ENCODE measurements around the gene MTA2. TPM values are rescaled to one million over a fixed set of nuclear protein-coding genes. Genes with fewer than 3 reads are reported as not detected.

Gene MTA2
- total and polyA plus RNA-seq, 10 of the 15 experiments (the other 5 are each of a cell fraction or from before 2014, with no cell fraction given), result 6.7 to 201 (median 113) TPM

DNA sequence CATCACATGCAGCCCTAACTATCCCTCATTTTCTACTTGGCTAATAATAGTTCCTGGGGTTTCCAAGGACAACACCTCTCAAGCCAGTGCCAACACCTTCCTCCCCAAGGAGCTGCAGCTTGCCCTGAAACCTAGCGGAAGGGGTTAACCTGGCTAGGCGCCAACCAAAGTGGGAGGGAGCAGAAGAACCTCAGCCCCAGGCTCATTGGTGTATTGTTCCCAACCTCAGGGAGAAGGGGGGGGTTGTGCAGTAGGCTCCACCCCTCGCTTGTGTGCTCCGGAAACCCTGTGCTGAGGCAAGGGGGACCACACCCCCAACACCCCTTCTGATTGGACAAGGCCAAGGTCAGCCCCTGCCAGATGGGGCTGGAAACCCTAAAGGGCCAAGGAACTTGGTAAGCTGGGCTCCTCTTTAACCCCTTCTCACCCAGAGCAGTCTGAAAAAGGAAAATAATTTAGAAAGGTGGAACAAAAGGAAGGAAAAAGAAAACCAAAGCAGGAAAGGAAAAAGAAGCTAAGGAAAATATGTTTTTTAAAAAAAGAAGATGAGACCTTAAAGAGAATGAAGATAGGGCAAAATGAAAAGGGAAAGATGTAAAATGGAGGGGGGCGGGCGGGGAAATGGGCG, 2.5 kb downstream of the MTA2 start (continued):
- TF ChIP-seq, protein P1, sequence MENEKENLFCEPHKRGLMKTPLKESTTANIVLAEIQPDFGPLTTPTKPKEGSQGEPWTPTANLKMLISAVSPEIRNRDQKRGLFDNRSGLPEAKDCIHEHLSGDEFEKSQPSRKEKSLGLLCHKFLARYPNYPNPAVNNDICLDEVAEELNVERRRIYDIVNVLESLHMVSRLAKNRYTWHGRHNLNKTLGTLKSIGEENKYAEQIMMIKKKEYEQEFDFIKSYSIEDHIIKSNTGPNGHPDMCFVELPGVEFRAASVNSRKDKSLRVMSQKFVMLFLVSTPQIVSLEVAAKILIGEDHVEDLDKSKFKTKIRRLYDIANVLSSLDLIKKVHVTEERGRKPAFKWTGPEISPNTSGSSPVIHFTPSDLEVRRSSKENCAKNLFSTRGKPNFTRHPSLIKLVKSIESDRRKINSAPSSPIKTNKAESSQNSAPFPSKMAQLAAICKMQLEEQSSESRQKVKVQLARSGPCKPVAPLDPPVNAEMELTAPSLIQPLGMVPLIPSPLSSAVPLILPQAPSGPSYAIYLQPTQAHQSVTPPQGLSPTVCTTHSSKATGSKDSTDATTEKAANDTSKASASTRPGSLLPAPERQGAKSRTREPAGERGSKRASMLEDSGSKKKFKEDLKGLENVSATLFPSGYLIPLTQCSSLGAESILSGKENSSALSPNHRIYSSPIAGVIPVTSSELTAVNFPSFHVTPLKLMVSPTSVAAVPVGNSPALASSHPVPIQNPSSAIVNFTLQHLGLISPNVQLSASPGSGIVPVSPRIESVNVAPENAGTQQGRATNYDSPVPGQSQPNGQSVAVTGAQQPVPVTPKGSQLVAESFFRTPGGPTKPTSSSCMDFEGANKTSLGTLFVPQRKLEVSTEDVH (IDR thresholded peaks at IDR 0.05; ENCODE audit: low read depth, partially characterized antibody), result no peak
- TF ChIP-seq ZNF274 (IDR thresholded peaks at IDR 0.05; ENCODE audit: insufficient read depth, insufficient read length), result no peak
- TF ChIP-seq JUND (IDR thresholded peaks at IDR 0.05; ENCODE audit: low read depth, low read length), result 0 out of 2 replicates have a peak, but pooled peaks have one; percentile 13
- TF ChIP-seq ZBED1 (IDR thresholded peaks at IDR 0.05; ENCODE audit: borderline replicate concordance), result no peak
- TF ChIP-seq RAD21 (IDR thresholded peaks at IDR 0.05; ENCODE audit: insufficient read depth, low read depth, low read length), result no peak
- TF ChIP-seq, protein P2, sequence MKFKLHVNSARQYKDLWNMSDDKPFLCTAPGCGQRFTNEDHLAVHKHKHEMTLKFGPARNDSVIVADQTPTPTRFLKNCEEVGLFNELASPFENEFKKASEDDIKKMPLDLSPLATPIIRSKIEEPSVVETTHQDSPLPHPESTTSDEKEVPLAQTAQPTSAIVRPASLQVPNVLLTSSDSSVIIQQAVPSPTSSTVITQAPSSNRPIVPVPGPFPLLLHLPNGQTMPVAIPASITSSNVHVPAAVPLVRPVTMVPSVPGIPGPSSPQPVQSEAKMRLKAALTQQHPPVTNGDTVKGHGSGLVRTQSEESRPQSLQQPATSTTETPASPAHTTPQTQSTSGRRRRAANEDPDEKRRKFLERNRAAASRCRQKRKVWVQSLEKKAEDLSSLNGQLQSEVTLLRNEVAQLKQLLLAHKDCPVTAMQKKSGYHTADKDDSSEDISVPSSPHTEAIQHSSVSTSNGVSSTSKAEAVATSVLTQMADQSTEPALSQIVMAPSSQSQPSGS (IDR thresholded peaks at IDR 0.05; ENCODE audit: low read length), result no peak
- TF ChIP-seq, protein P3, sequence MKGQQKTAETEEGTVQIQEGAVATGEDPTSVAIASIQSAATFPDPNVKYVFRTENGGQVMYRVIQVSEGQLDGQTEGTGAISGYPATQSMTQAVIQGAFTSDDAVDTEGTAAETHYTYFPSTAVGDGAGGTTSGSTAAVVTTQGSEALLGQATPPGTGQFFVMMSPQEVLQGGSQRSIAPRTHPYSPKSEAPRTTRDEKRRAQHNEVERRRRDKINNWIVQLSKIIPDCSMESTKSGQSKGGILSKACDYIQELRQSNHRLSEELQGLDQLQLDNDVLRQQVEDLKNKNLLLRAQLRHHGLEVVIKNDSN (IDR thresholded peaks at IDR 0.05; ENCODE audit: borderline replicate concordance, extremely low read length, insufficient read depth, low read depth, low read length), result no peak
- TF ChIP-seq POLR2A (IDR thresholded peaks at IDR 0.05; ENCODE audit: low read depth, low read length), result peak; percentile 70
- TF ChIP-seq, protein P4, sequence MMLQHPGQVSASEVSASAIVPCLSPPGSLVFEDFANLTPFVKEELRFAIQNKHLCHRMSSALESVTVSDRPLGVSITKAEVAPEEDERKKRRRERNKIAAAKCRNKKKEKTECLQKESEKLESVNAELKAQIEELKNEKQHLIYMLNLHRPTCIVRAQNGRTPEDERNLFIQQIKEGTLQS (IDR thresholded peaks at IDR 0.05; ENCODE audit: borderline replicate concordance, extremely low read depth, low read depth, low read length), result no peak
- TF ChIP-seq RUNX3 (IDR thresholded peaks at IDR 0.05; ENCODE audit: low read length), result peak; percentile 71; the same call in 1 of the 2 replicates

All from GM12878 (cell line).